Prostate gland (tissue), 2 donors: ENCODE data around the gene ZNF804B. TPM values are rescaled to one million over a fixed set of nuclear protein-coding genes. Genes with fewer than 3 reads are reported as not detected.

Experiments used
- DNase-seq: peaks from one replicate; pipeline ENCODE4 v3.0.0-alpha.2; 2019; ENCODE audit warnings: low spot score
- H3K27ac ChIP-seq, 2 donors: fragments of 200-600 bp; sonication (generic); 2 replicates each; pipeline ENCODE4 v1.5.1; 2017 to 2019
- H3K27me3 ChIP-seq: fragments of 200-600 bp; sonication (generic); replicated peaks from 2 replicates; pipeline ENCODE4 v1.5.1; 2019; ENCODE audit not compliant: insufficient read depth
- H3K36me3 ChIP-seq, 2 donors: fragments of 200-600 bp; sonication (generic); 1 replicate in 1 of 2; 2 replicates in 1 of 2; pipeline versions ENCODE4 v1.5.1 to v1.8.1; 2017 to 2019
- H3K4me1 ChIP-seq: fragments of 200-600 bp; sonication (generic); replicated peaks from 2 replicates; pipeline ENCODE4 v1.5.1; 2019
- H3K4me3 ChIP-seq, 2 donors: fragments of 200-600 bp; sonication (generic); 2 replicates each; pipeline ENCODE4 v1.5.1; 2017 to 2019
- H3K9me3 ChIP-seq: fragments of 200-600 bp; sonication (generic); 2 replicates; pipeline ENCODE4 v1.5.1; 2017
- POLR2A ChIP-seq: fragments of 450-650 bp; IDR thresholded peaks from one replicate; pipeline ENCODE4 v1.6.1; 2016; ENCODE audit warnings: antibody characterized with exemption, mild to moderate bottlenecking
- POLR2AphosphoS5 ChIP-seq: sonication (generic); formaldehyde crosslinking; IDR thresholded peaks from one replicate; pipeline ENCODE4 v1.6.1; 2017; ENCODE audit warnings: antibody characterized with exemption
- WGBS: methylation state at CpG from one replicate; pipeline ENCODE4 v1.1.5; 2018; 5-methylcytosine and 5-hydroxymethylcytosine counted together
- intact Hi-C: fragments of 100-400 bp; cut with DNase I; formaldehyde crosslinking; loops from one replicate; pipeline ENCODE4 v1.14.2; 2022
- total RNA-seq, 2 donors: library from RNA; depleted of rRNA; stranded (reverse); fragments of >200 nt; gene quantifications; one replicate each; pipeline ENCODE4 v1.1.0, GENCODE V29; 2016
- TF ChIP-seq, protein P1 (sequence below), 4 experiments: fragments of 200-600 bp in 2 of 4; fragments of 450-650 bp in 2 of 4; sonication (generic) in 2 of 4; IDR thresholded peaks; 1 replicate in 3 of 4; 2 replicates in 1 of 4; pipeline ENCODE4 v1.5.1; 2016 to 2019; ENCODE audit warnings: antibody characterized with exemption in 4 of 4, mild to moderate bottlenecking in 2 of 4, moderate library complexity in 2 of 4

Gene ZNF804B
- total RNA-seq, 2 donors from 2014 or later, result 0.05 TPM; not detected in 1

DNA sequence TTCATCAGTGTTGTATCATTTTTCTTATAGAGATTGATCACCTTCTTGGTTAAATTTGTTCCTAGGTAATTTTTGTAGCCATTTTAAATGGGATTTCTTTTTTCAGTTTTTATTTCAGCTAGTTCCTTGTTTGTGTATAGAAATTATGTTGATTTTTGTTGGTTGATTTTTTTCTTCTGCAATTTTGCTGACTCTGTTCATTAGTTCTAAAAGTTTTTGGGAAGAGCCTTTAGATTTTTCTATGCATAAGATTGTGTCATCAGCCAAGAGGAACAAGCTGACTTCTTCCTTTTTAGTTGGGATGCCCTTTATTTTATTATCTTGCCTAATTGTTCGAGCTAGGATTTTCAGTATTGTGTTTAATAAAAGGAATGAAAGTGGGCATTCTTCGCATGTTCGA is 258.2 kb downstream of the ZNF804B start:
- WGBS, result 97% methylated on average over 3 of the region's 3 CpGs
- no peaks in the 10 kb centered on the region for H3K36me3 ChIP-seq
- no peak for DNase-seq

GRCh38 chr7:89021741-89022140 is 262.2 kb downstream of the ZNF804B start:
- TF ChIP-seq POLR2A (no peak), POLR2AphosphoS5 (no peak)
- TF ChIP-seq, protein P1, sequence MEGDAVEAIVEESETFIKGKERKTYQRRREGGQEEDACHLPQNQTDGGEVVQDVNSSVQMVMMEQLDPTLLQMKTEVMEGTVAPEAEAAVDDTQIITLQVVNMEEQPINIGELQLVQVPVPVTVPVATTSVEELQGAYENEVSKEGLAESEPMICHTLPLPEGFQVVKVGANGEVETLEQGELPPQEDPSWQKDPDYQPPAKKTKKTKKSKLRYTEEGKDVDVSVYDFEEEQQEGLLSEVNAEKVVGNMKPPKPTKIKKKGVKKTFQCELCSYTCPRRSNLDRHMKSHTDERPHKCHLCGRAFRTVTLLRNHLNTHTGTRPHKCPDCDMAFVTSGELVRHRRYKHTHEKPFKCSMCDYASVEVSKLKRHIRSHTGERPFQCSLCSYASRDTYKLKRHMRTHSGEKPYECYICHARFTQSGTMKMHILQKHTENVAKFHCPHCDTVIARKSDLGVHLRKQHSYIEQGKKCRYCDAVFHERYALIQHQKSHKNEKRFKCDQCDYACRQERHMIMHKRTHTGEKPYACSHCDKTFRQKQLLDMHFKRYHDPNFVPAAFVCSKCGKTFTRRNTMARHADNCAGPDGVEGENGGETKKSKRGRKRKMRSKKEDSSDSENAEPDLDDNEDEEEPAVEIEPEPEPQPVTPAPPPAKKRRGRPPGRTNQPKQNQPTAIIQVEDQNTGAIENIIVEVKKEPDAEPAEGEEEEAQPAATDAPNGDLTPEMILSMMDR (IDR thresholded peaks at IDR 0.05), result no peak
- no peaks in the 10 kb centered on the region for H3K9me3 ChIP-seq
- intact Hi-C loops, result no loop called here

More for the DNA sequence above, 258.2 kb downstream of the ZNF804B start:
- no peaks in the 10 kb centered on the region for H3K4me1 ChIP-seq
- H3K4me3 ChIP-seq, result no peak overlapping the region
- TF ChIP-seq, protein P1 (IDR thresholded peaks at IDR 0.05), result no peak
- TF ChIP-seq POLR2A (no peak), POLR2AphosphoS5 (no peak)
- intact Hi-C loops, result no loop called here
- no peak overlapping the region for H3K27ac ChIP-seq
- H3K27me3 ChIP-seq, result no peaks in the 10 kb centered on the region
- H3K9me3 ChIP-seq, result no peaks in the 10 kb centered on the region

GRCh38 chr7:89023206-89023605 is 263.7 kb downstream of the ZNF804B start:
- TF ChIP-seq, protein P1 (IDR thresholded peaks at IDR 0.05), result no peak
- TF ChIP-seq POLR2A (no peak), POLR2AphosphoS5 (no peak)
- intact Hi-C loops, result no loop called here

More at GRCh38 chr7:89021741-89022140, 262.2 kb downstream of the ZNF804B start:
- H3K27ac ChIP-seq, result no peak overlapping the region
- no peaks in the 10 kb centered on the region for H3K36me3 ChIP-seq
- no peak overlapping the region for H3K4me3 ChIP-seq
- no peaks in the 10 kb centered on the region for H3K27me3 ChIP-seq
- WGBS, result 50% methylated on average over 1 of the region's 1 CpG
- no peak for DNase-seq
- no peaks in the 10 kb centered on the region for H3K4me1 ChIP-seq

DNA sequence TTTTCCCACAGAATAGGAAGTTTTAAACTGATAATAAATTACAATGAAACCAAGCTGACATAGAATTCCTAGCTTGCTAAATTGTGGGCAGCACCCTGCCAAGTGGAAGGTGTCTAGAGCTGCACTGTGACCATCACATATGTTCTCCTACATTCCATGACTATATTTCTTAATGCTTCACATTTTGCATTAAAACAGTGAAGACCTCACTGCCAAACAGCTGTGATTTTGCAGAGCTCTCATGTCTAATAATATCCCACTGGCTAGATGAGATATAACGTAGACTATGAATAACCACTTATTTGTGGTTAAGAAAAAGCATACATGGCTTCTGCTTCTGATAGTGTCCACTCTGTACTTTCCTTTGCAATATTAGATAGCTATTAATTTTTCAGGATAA is 264.4 kb downstream of the ZNF804B start:
- Histone ChIP-seq H3K27ac (no peak overlapping the region), H3K36me3 (no peaks in the 10 kb centered on the region), H3K9me3 (no peaks in the 10 kb centered on the region), H3K27me3 (no peaks in the 10 kb centered on the region), H3K4me3 (no peak overlapping the region), H3K4me1 (no peaks in the 10 kb centered on the region)
- WGBS, result 60% methylated on average over 1 of the region's 1 CpG
- TF ChIP-seq POLR2AphosphoS5 (no peak), POLR2A (no peak)
- TF ChIP-seq, protein P1 (IDR thresholded peaks at IDR 0.05), result no peak
- DNase-seq, result no peak
- intact Hi-C loops, result no loop called here

More at GRCh38 chr7:89023206-89023605, 263.7 kb downstream of the ZNF804B start:
- DNase-seq, result no peak
- no peaks in the 10 kb centered on the region for H3K4me1 ChIP-seq
- no peak overlapping the region for H3K27ac ChIP-seq
- H3K4me3 ChIP-seq, result no peak overlapping the region
- no peaks in the 10 kb centered on the region for H3K27me3 ChIP-seq
- H3K36me3 ChIP-seq, result no peaks in the 10 kb centered on the region
- no peaks in the 10 kb centered on the region for H3K9me3 ChIP-seq

DNA sequence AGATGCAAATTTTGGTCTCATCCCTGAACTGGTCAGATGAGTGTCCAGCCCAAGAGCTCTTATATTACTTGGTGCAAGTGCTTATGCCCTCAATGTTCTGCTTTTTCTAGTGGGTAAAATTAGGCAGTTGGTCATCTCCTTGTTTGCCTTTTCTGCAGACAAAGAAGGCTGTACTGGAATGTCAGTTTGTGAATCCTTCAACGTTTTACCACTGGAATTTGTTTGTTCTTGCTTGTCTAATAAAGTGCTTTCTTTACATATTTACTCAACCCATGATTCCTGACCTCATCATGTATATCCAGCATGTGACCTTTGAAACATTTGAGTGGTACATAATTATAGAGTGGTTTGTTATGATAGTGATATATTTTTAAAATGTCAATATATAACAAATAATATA is 268.3 kb downstream of the ZNF804B start:
- WGBS, result 30% methylated on average over 1 of the region's 1 CpG
- H3K36me3 ChIP-seq, result no peaks in the 10 kb centered on the region
- no peak overlapping the region for H3K4me3 ChIP-seq
- no peaks in the 10 kb centered on the region for H3K4me1 ChIP-seq
- no peaks in the 10 kb centered on the region for H3K9me3 ChIP-seq
- no peak for DNase-seq
- TF ChIP-seq POLR2A, result no peak
- TF ChIP-seq, protein P1 (IDR thresholded peaks at IDR 0.05), result no peak
- H3K27me3 ChIP-seq, result no peaks in the 10 kb centered on the region
- H3K27ac ChIP-seq, result no peak overlapping the region
- intact Hi-C loops, result no loop called here
